Measurements from ENCODE around the gene MFSD1. TPM values are rescaled to one million over a fixed set of nuclear protein-coding genes. Genes with fewer than 3 reads are reported as not detected.

The MFSD1 gene
- total RNA-seq, 1 experiment from 2014 or later = 50.7 TPM

- ATAC-seq (no peak), DNase-seq (ENCODE audit: low read depth, low spot score) (no peak)
- Histone ChIP-seq H3K9me3 (ENCODE audit: control insufficient read depth, insufficient read depth, low read depth, low read length) (no peaks in the 10 kb centered on the region), H3K27me3 (ENCODE audit: control insufficient read depth, insufficient read depth, low read length) (no peaks in the 10 kb centered on the region), H3K4me1 (ENCODE audit: control insufficient read depth, insufficient read depth, low read length) (no peaks in the 10 kb centered on the region), H3K4me3 (ENCODE audit: low read depth in 2 of 2, low read length in 2 of 2) (no peak overlapping the region), H3K27ac (ENCODE audit: low read length) (no peak overlapping the region), H3K36me3 (ENCODE audit: control insufficient read depth, insufficient read depth, low read length) (peaks cover 7% of the 10 kb centered on the region; the same call in 1 of the 2 replicates)
- ChIA-PET POLR2A (no interaction called here), CTCF (no interaction called here)
- no TSS peak for BruUV-seq (replicated peaks)
- TF ChIP-seq CTCF (IDR thresholded peaks at IDR 0.05) = no peak
- TF ChIP-seq TCF7L2 (IDR thresholded peaks at IDR 0.05; ENCODE audit: low read depth, low read length) = no peak
- no peak for TF ChIP-seq SIN3A (IDR thresholded peaks at IDR 0.05; ENCODE audit: borderline replicate concordance, insufficient read depth, low read depth, low read length)
- TF ChIP-seq POLR2AphosphoS5 (IDR thresholded peaks at IDR 0.05; ENCODE audit: low read depth, low read length) = no peak
- TF ChIP-seq, protein P1, sequence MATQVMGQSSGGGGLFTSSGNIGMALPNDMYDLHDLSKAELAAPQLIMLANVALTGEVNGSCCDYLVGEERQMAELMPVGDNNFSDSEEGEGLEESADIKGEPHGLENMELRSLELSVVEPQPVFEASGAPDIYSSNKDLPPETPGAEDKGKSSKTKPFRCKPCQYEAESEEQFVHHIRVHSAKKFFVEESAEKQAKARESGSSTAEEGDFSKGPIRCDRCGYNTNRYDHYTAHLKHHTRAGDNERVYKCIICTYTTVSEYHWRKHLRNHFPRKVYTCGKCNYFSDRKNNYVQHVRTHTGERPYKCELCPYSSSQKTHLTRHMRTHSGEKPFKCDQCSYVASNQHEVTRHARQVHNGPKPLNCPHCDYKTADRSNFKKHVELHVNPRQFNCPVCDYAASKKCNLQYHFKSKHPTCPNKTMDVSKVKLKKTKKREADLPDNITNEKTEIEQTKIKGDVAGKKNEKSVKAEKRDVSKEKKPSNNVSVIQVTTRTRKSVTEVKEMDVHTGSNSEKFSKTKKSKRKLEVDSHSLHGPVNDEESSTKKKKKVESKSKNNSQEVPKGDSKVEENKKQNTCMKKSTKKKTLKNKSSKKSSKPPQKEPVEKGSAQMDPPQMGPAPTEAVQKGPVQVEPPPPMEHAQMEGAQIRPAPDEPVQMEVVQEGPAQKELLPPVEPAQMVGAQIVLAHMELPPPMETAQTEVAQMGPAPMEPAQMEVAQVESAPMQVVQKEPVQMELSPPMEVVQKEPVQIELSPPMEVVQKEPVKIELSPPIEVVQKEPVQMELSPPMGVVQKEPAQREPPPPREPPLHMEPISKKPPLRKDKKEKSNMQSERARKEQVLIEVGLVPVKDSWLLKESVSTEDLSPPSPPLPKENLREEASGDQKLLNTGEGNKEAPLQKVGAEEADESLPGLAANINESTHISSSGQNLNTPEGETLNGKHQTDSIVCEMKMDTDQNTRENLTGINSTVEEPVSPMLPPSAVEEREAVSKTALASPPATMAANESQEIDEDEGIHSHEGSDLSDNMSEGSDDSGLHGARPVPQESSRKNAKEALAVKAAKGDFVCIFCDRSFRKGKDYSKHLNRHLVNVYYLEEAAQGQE (IDR thresholded peaks at IDR 0.05; ENCODE audit: insufficient read depth in 1 of 2, low read depth in 2 of 2, low read length in 1 of 2) = no peak
- intact Hi-C loops (cut with micrococcal nuclease; ENCODE audit: unreplicated experiment) (no loop called here), in situ Hi-C loops (cut with HindIII; ENCODE audit: low pct_unique_long_range_greater_than_20kb, low sequenced_read_pairs) (no loop called here)
Measured at GRCh38 chr3:158821847-158822246, 20.0 kb downstream of the MFSD1 start.

GRCh38 chr3:158823426-158823825 is 21.6 kb downstream of the MFSD1 start:
- H3K4me1 ChIP-seq (ENCODE audit: control insufficient read depth, insufficient read depth, low read length) = no peaks in the 10 kb centered on the region
- no peaks in the 10 kb centered on the region for H3K27me3 ChIP-seq (ENCODE audit: control insufficient read depth, insufficient read depth, low read length)
- intact Hi-C loops (cut with micrococcal nuclease; ENCODE audit: unreplicated experiment) (no loop called here), in situ Hi-C loops (cut with HindIII; ENCODE audit: low pct_unique_long_range_greater_than_20kb, low sequenced_read_pairs) (no loop called here)
- CTCF ChIA-PET = no interaction called here
- POLR2A ChIA-PET = no interaction called here
- H3K4me3 ChIP-seq (ENCODE audit: low read depth in 2 of 2, low read length in 2 of 2) = no peak overlapping the region
- peaks cover 7% of the 10 kb centered on the region; the same call in 1 of the 2 replicates for H3K36me3 ChIP-seq (ENCODE audit: control insufficient read depth, insufficient read depth, low read length)
- no peak for ATAC-seq
- TF ChIP-seq POLR2AphosphoS5 (IDR thresholded peaks at IDR 0.05; ENCODE audit: low read depth, low read length) (no peak), SIN3A (IDR thresholded peaks at IDR 0.05; ENCODE audit: borderline replicate concordance, insufficient read depth, low read depth, low read length) (no peak), TCF7L2 (IDR thresholded peaks at IDR 0.05; ENCODE audit: low read depth, low read length) (no peak), CTCF (IDR thresholded peaks at IDR 0.05) (no peak)
- TF ChIP-seq, protein P1 (IDR thresholded peaks at IDR 0.05; ENCODE audit: insufficient read depth in 1 of 2, low read depth in 2 of 2, low read length in 1 of 2) = no peak
- H3K27ac ChIP-seq (ENCODE audit: low read length) = no peak overlapping the region
- no TSS peak for BruUV-seq (replicated peaks)
- no peaks in the 10 kb centered on the region for H3K9me3 ChIP-seq (ENCODE audit: control insufficient read depth, insufficient read depth, low read depth, low read length)
- no peak for DNase-seq (ENCODE audit: low read depth, low spot score)

Measured in Panc1 (cell line).